DMS114 treated with DMSO at 0.1 percent for 48 hours (cell line): ENCODE measurements around the gene SIK2.
"Not testable (repeated sequence)": the region's sequence is repeated elsewhere in the genome, so short reads cannot be mapped to it uniquely, and the experiment has no call there.

Experiments used
- DNase-seq: peaks from one replicate; lab custom pipeline; 2025; ENCODE audit not compliant: unreplicated experiment; lab: John Stamatoyannopoulos, UW

SIK2 gene

GRCh38 chr11:111620518-111620917, 18.3 kb downstream of the SIK2 start:
- no peak for DNase-seq

- DNase-seq, result no peak
Measured at GRCh38 chr11:111623527-111624030, 21.3 kb downstream of the SIK2 start.

- no peak for DNase-seq
Measured at GRCh38 chr11:111624608-111625007, 22.4 kb downstream of the SIK2 start.

- no peak for DNase-seq
Measured at GRCh38 chr11:111627591-111627990, 25.3 kb downstream of the SIK2 start.

- no peak for DNase-seq
Measured at GRCh38 chr11:111629499-111629898, 27.2 kb downstream of the SIK2 start.

- DNase-seq, result no peak
Measured at GRCh38 chr11:111631024-111631665, 28.9 kb downstream of the SIK2 start.

GRCh38 chr11:111631666-111632039, 29.4 kb downstream of the SIK2 start:
- no peak for DNase-seq

- DNase-seq, result no peak
Measured at GRCh38 chr11:111632516-111633220, 30.4 kb downstream of the SIK2 start.

GRCh38 chr11:111633248-111633647, 31.0 kb downstream of the SIK2 start:
- DNase-seq, result no peak

GRCh38 chr11:111633756-111634362, 31.6 kb downstream of the SIK2 start:
- no peak for DNase-seq

GRCh38 chr11:111634981-111635705, 32.9 kb downstream of the SIK2 start:
- no peak for DNase-seq

GRCh38 chr11:111635706-111636045, 33.4 kb downstream of the SIK2 start:
- no peak for DNase-seq

GRCh38 chr11:111637885-111638284, 35.6 kb downstream of the SIK2 start:
- DNase-seq, result no peak

GRCh38 chr11:111639226-111639925, 37.1 kb downstream of the SIK2 start:
- DNase-seq, result no peak

GRCh38 chr11:111641339-111642015, 39.2 kb downstream of the SIK2 start:
- DNase-seq, result no peak

- DNase-seq, result no peak
Measured at GRCh38 chr11:111642542-111642941, 40.3 kb downstream of the SIK2 start.

- no peak for DNase-seq
Measured at GRCh38 chr11:111644922-111645321, 42.7 kb downstream of the SIK2 start.

GRCh38 chr11:111645657-111646316, 43.5 kb downstream of the SIK2 start:
- DNase-seq, result no peak

GRCh38 chr11:111651336-111651735, 49.1 kb downstream of the SIK2 start:
- not testable (repeated sequence) for DNase-seq

- no peak for DNase-seq
Measured at GRCh38 chr11:111652184-111652583, 49.9 kb downstream of the SIK2 start.
